Measurements from ENCODE around the gene ZNFX1.

The ZNFX1 gene

DNA sequence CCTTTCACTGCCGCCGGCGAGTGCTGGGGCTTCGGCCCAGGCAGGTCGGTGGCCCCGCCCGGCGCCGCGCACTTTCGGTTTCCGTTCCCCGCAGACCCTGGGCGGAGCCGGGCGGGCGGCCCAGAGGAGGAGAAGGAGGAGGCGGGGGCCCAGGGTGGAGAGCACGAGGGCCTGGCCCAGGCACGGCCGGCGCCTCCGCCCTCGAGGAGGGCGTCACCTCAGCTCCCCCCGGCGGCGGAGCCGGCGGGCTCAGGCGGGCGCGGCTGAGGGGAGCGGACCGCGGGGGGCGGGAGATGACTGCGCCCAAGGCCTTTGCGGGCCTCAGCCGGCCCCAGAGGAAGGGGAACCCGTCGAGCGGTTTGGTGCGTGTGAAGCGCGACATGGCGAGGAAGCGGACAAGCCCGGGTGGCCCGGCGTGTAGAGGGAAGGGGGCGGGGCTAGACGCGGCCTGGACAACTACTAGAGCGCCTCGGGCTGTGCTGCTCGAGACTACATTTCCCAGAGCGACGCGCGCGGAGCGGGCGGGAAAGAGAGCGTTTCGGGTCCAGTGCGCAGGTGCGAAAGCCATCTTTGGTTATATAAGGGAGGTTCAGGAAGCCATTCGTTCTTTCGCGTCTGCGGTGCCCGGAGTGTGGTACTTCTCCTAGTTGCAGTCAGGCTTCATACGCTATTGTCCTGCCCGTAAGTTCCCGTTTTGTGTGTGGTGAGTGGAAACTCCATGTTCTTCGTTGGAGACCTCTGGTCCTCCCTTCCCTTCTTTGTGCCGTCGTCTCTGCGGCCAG lies at the start of gene ZNFX1:
Gene ZNFX1, minus strand, starts transcription at position 22 of the 782 bp plus-strand sequence. CDS start 2,218 bp downstream, outside the sequence.
- Histone ChIP-seq H3K9ac (peak within 1 kb of the TSS; percentile 88), H3K4me2 (ENCODE audit: low read length) (peak within 1 kb of the TSS; percentile 75), H3K27ac (peak within 1 kb of the TSS; percentile 91), H3K4me3 (ENCODE audit: low read depth, low read length) (peak within 1 kb of the TSS; percentile 83), H2AFZ (peak within 1 kb of the TSS; percentile 79), H3K9me3 (ENCODE audit: control insufficient read depth, low read length) (peaks cover 3% of the 10 kb centered on the region), H3K4me1 (peaks cover 13% of the 10 kb centered on the region), H3K27me3 (ENCODE audit: control insufficient read depth, insufficient read depth, low read length) (no peaks in the 10 kb centered on the region), H3K79me2 (peaks cover 51% of the 10 kb centered on the region), H3K36me3 (ENCODE audit: control insufficient read depth, insufficient read depth, low read length) (peaks cover 12% of the 10 kb centered on the region)
- TF ChIP-seq, protein P1, sequence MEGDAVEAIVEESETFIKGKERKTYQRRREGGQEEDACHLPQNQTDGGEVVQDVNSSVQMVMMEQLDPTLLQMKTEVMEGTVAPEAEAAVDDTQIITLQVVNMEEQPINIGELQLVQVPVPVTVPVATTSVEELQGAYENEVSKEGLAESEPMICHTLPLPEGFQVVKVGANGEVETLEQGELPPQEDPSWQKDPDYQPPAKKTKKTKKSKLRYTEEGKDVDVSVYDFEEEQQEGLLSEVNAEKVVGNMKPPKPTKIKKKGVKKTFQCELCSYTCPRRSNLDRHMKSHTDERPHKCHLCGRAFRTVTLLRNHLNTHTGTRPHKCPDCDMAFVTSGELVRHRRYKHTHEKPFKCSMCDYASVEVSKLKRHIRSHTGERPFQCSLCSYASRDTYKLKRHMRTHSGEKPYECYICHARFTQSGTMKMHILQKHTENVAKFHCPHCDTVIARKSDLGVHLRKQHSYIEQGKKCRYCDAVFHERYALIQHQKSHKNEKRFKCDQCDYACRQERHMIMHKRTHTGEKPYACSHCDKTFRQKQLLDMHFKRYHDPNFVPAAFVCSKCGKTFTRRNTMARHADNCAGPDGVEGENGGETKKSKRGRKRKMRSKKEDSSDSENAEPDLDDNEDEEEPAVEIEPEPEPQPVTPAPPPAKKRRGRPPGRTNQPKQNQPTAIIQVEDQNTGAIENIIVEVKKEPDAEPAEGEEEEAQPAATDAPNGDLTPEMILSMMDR (IDR thresholded peaks at IDR 0.05) = peak; percentile 10

DNA sequence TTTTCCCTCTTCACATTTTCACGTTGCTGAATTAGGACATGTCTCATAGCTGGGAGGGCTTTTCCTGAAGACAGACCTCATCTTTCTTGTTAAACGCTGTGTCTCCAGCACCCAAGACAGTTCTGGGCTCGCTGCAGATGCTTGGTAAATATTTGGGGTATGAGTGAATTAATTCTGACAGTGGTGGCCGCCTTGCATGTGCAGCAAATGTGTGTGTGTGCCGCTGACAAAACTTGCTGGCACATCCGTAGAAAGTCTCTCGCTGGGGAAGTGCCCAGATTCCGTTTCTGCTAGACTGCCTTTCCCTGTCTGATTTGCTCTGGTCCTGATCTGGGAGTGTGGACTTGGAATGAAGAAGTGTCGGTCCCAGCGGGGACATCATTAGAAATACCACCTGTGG lies 48.2 kb upstream of the ZNFX1 start:
- no peaks in the 10 kb centered on the region for H3K9me3 ChIP-seq (ENCODE audit: control insufficient read depth, low read length)
- no peak overlapping the region for H3K4me3 ChIP-seq (ENCODE audit: low read depth, low read length)
- H3K27ac ChIP-seq = no peak overlapping the region
- no peaks in the 10 kb centered on the region for H3K27me3 ChIP-seq (ENCODE audit: control insufficient read depth, insufficient read depth, low read length)
- no peak overlapping the region for H2AFZ ChIP-seq
- H3K4me1 ChIP-seq = no peaks in the 10 kb centered on the region
- H3K4me2 ChIP-seq (ENCODE audit: low read length) = no peak overlapping the region
- no peaks in the 10 kb centered on the region for H3K36me3 ChIP-seq (ENCODE audit: control insufficient read depth, insufficient read depth, low read length)
- TF ChIP-seq, protein P1 (IDR thresholded peaks at IDR 0.05) = no peak
- H3K9ac ChIP-seq = no peak overlapping the region
- H3K79me2 ChIP-seq = no peaks in the 10 kb centered on the region

DNA sequence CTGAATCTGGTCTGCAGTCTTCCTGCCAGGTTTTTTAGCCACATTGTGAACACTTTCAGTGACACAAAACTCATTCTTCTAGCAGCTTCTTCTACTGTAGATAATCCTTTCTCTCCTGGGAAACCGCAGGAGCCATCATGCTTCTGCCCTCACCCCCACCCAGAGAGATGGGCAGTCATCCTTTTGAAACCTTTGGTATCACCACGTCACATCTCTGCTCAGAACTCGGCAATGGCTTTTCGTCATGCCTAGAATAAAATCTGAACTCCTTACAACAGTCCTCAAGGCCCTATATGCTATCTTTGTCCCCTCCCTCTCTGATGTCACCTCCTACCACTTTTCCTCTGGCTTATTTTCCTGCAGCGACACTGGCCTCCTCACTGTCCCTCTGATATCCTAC lies 46.4 kb upstream of the ZNFX1 start:
- Histone ChIP-seq H3K4me1 (no peaks in the 10 kb centered on the region), H3K4me3 (ENCODE audit: low read depth, low read length) (no peak overlapping the region), H3K9ac (no peak overlapping the region), H3K79me2 (no peaks in the 10 kb centered on the region), H3K36me3 (ENCODE audit: control insufficient read depth, insufficient read depth, low read length) (no peaks in the 10 kb centered on the region), H3K27ac (no peak overlapping the region), H3K9me3 (ENCODE audit: control insufficient read depth, low read length) (no peaks in the 10 kb centered on the region), H3K27me3 (ENCODE audit: control insufficient read depth, insufficient read depth, low read length) (no peaks in the 10 kb centered on the region), H3K4me2 (ENCODE audit: low read length) (no peak overlapping the region), H2AFZ (no peak overlapping the region)
- TF ChIP-seq, protein P1 (IDR thresholded peaks at IDR 0.05) = no peak

DNA sequence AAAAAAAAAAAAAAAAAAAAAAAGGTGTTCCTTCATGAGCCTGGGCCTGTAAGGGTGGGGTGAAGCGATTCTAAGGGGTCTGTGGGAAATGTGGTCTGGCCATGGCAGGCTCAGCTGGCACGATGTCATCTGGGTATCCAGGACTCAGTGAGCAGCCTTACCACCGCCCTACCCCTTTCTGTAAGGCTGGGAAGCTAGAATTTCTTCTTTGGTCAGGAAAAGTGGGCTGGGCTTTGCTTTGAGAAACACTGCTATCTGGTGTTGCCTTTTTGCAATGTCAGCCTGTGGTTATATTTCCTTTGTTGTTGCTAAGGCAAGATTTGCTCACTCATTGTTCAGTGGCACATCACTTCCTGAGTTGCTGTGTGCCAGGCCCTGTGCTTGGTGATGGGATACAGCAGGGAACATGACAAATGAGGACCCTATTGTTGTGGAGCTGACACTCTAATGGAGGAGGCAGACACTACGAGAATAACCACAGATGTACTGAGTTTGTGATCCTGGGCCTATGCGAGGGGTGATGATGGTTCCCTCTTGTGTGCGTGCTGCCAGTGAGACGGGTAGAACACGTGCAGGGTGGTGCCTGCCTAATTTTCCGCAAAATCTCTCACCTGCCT lies 45.9 kb upstream of the ZNFX1 start:
- Histone ChIP-seq H3K4me1 (no peaks in the 10 kb centered on the region), H2AFZ (no peak overlapping the region), H3K36me3 (ENCODE audit: control insufficient read depth, insufficient read depth, low read length) (no peaks in the 10 kb centered on the region), H3K9me3 (ENCODE audit: control insufficient read depth, low read length) (no peaks in the 10 kb centered on the region), H3K79me2 (no peaks in the 10 kb centered on the region), H3K4me2 (ENCODE audit: low read length) (no peak overlapping the region), H3K27me3 (ENCODE audit: control insufficient read depth, insufficient read depth, low read length) (no peaks in the 10 kb centered on the region), H3K9ac (no peak overlapping the region), H3K4me3 (ENCODE audit: low read depth, low read length) (no peak overlapping the region), H3K27ac (no peak overlapping the region)
- TF ChIP-seq, protein P1 (IDR thresholded peaks at IDR 0.05) = no peak

All from parathyroid adenoma (tissue), 2 donors.